ENCODE results near the gene SCYL2. TPM values are rescaled to one million over a fixed set of nuclear protein-coding genes. Genes with fewer than 3 reads are reported as not detected.
"Not testable (repeated sequence)": the region's sequence is repeated elsewhere in the genome, so short reads cannot be mapped to it uniquely, and the experiment has no call there.

The SCYL2 gene
- polyA plus RNA-seq, 3 donors: 16.5 to 25.5 (median 20.4) TPM

- Histone ChIP-seq H2AFZ (ENCODE audit: insufficient read depth, low read depth, low read length, poor library complexity, severe bottlenecking) (no peak overlapping the region), H4K20me1 (ENCODE audit: insufficient read depth, low read length) (peaks cover 92% of the 10 kb centered on the region), H3K27me3 (ENCODE audit: control insufficient read depth in 2 of 2, insufficient read depth in 2 of 2, low read length in 2 of 2) (no peaks in the 10 kb centered on the region), H3K4me2 (replicated peaks; ENCODE audit: extremely low read depth, low read length, poor library complexity, severe bottlenecking) (no peak overlapping the region), H3K4me1 (ENCODE audit: control insufficient read depth in 1 of 2, insufficient read depth in 2 of 2, low read length in 2 of 2) (no peaks in the 10 kb centered on the region), H3K36me3 (replicated peaks in 1 of 2; ENCODE audit: control insufficient read depth in 1 of 2, insufficient read depth in 2 of 2, low read length in 2 of 2) (peaks cover 7 to 30% of the 10 kb centered on the region in 2 donors), H3K27ac (ENCODE audit: low read depth in 1 of 2, low read length in 2 of 2) (no peak overlapping the region), H3K4me3 (replicated peaks in 1 of 3; ENCODE audit: low read depth in 2 of 3, low read length in 3 of 3) (no peak overlapping the region), H3K9me3 (replicated peaks in 1 of 2; ENCODE audit: control insufficient read depth in 1 of 2, insufficient read depth in 1 of 2, low read length in 2 of 2) (no peaks in the 10 kb centered on the region), H3K79me2 (ENCODE audit: insufficient read depth, low read length) (peaks cover 80% of the 10 kb centered on the region), H3K9ac (ENCODE audit: insufficient read depth, low read length, poor library complexity, severe bottlenecking) (no peak overlapping the region)
- H3K9me3 Mint-ChIP-seq: peaks cover 0 to 2% (median 0%) of the 10 kb centered on the region in 7 donors
- no peak overlapping the region for H3K4me3 Mint-ChIP-seq
- no peak for DNase-seq
- intact Hi-C loops (cut with micrococcal nuclease): no loop called here
- WGBS (ENCODE audit: insufficient coverage): 100% methylated on average over 4 of the region's 7 CpGs
- H3K36me3 Mint-ChIP-seq: peaks cover 21 to 25% of the 10 kb centered on the region in 2 donors
- H3K27ac Mint-ChIP-seq: peak overlapping the region in 3 of 7 donors; percentile 38 to 75 (median 73)
- peaks cover 21% of the 10 kb centered on the region for H3K4me1 Mint-ChIP-seq
- TF ChIP-seq CTCF (IDR thresholded peaks at IDR 0.05): no peak
- H3K27me3 Mint-ChIP-seq (ENCODE audit: low read depth in 3 of 3): peaks cover 0 to 2% (median 0%) of the 10 kb centered on the region in 3 donors
These were observed 12.2 kb downstream of the SCYL2 start for GRCh38 chr12:100279159-100279558.

- H3K27me3 Mint-ChIP-seq (ENCODE audit: low read depth in 3 of 3): peaks cover 0 to 2% (median 0%) of the 10 kb centered on the region in 3 donors
- no peak for DNase-seq
- Histone ChIP-seq H3K79me2 (ENCODE audit: insufficient read depth, low read length) (peaks cover 75% of the 10 kb centered on the region), H3K4me1 (ENCODE audit: control insufficient read depth in 1 of 2, insufficient read depth in 2 of 2, low read length in 2 of 2) (no peaks in the 10 kb centered on the region), H2AFZ (ENCODE audit: insufficient read depth, low read depth, low read length, poor library complexity, severe bottlenecking) (no peak overlapping the region), H3K36me3 (replicated peaks in 1 of 2; ENCODE audit: control insufficient read depth in 1 of 2, insufficient read depth in 2 of 2, low read length in 2 of 2) (peaks cover 10 to 36% of the 10 kb centered on the region in 2 donors), H3K4me2 (replicated peaks; ENCODE audit: extremely low read depth, low read length, poor library complexity, severe bottlenecking) (no peak overlapping the region), H3K9ac (ENCODE audit: insufficient read depth, low read length, poor library complexity, severe bottlenecking) (no peak overlapping the region), H3K27ac (ENCODE audit: low read depth in 1 of 2, low read length in 2 of 2) (no peak overlapping the region), H3K9me3 (replicated peaks in 1 of 2; ENCODE audit: control insufficient read depth in 1 of 2, insufficient read depth in 1 of 2, low read length in 2 of 2) (no peaks in the 10 kb centered on the region), H4K20me1 (ENCODE audit: insufficient read depth, low read length) (peaks cover 86% of the 10 kb centered on the region), H3K4me3 (replicated peaks in 1 of 3; ENCODE audit: low read depth in 2 of 3, low read length in 3 of 3) (no peak overlapping the region), H3K27me3 (ENCODE audit: control insufficient read depth in 2 of 2, insufficient read depth in 2 of 2, low read length in 2 of 2) (no peaks in the 10 kb centered on the region)
- TF ChIP-seq CTCF (IDR thresholded peaks at IDR 0.05): no peak
- WGBS (ENCODE audit: insufficient coverage): no CpG with 5 or more reads among the region's 1 CpG
- no peak overlapping the region for H3K4me3 Mint-ChIP-seq
- H3K4me1 Mint-ChIP-seq: peaks cover 18% of the 10 kb centered on the region
- peaks cover 0 to 2% (median 0%) of the 10 kb centered on the region in 7 donors for H3K9me3 Mint-ChIP-seq
- H3K36me3 Mint-ChIP-seq: peaks cover 24 to 31% of the 10 kb centered on the region in 2 donors
- intact Hi-C loops (cut with micrococcal nuclease): no loop called here
- H3K27ac Mint-ChIP-seq: peak overlapping the region in 1 of 7 donors; percentile 2
These were observed 12.7 kb downstream of the SCYL2 start for GRCh38 chr12:100279607-100280244.

GRCh38 chr12:100284556-100284955 is 17.6 kb downstream of the SCYL2 start:
- H3K27me3 Mint-ChIP-seq (ENCODE audit: low read depth in 3 of 3); H3K9me3 ChIP-seq (replicated peaks in 1 of 2; ENCODE audit: control insufficient read depth in 1 of 2, insufficient read depth in 1 of 2, low read length in 2 of 2); DNase-seq; H3K4me3 ChIP-seq (replicated peaks in 1 of 3; ENCODE audit: low read depth in 2 of 3, low read length in 3 of 3); H3K27ac Mint-ChIP-seq; H3K27me3 ChIP-seq (ENCODE audit: control insufficient read depth in 2 of 2, insufficient read depth in 2 of 2, low read length in 2 of 2); H3K4me1 Mint-ChIP-seq; H3K4me2 ChIP-seq (replicated peaks; ENCODE audit: extremely low read depth, low read length, poor library complexity, severe bottlenecking); H3K4me1 ChIP-seq (ENCODE audit: control insufficient read depth in 1 of 2, insufficient read depth in 2 of 2, low read length in 2 of 2); intact Hi-C loops (cut with micrococcal nuclease); H3K4me3 Mint-ChIP-seq; H2AFZ ChIP-seq (ENCODE audit: insufficient read depth, low read depth, low read length, poor library complexity, severe bottlenecking); H3K27ac ChIP-seq (ENCODE audit: low read depth in 1 of 2, low read length in 2 of 2); H3K9ac ChIP-seq (ENCODE audit: insufficient read depth, low read length, poor library complexity, severe bottlenecking); H3K9me3 Mint-ChIP-seq: not testable (repeated sequence)
- WGBS (ENCODE audit: insufficient coverage): 100% methylated on average over 5 of the region's 12 CpGs
- H3K79me2 ChIP-seq (ENCODE audit: insufficient read depth, low read length): peaks cover 28% of the 10 kb centered on the region
- peaks cover 28 to 50% of the 10 kb centered on the region in 2 donors for H3K36me3 ChIP-seq (replicated peaks in 1 of 2; ENCODE audit: control insufficient read depth in 1 of 2, insufficient read depth in 2 of 2, low read length in 2 of 2)
- peaks cover 36 to 46% of the 10 kb centered on the region in 2 donors for H3K36me3 Mint-ChIP-seq
- peaks cover 41% of the 10 kb centered on the region for H4K20me1 ChIP-seq (ENCODE audit: insufficient read depth, low read length)
